GM19025 (cell line): Measurements from ENCODE around the gene DHRS4.
"Not testable (repeated sequence)": the region's sequence is repeated elsewhere in the genome, so short reads cannot be mapped to it uniquely, and the experiment has no call there.

Experiments
- ATAC-seq: cut with Tn5 transposase; IDR thresholded peaks from one replicate; pipeline ENCODE4 v1.9.1; 2021; ENCODE audit warnings: mild to moderate bottlenecking, low read depth, moderate library complexity; ENCODE audit not compliant: unreplicated experiment

The DHRS4 gene

GRCh38 chr14:23981951-23982813 is 28.6 kb downstream of the DHRS4 start:
- not testable (repeated sequence) for ATAC-seq

- no peak for ATAC-seq
These were observed 31.5 kb downstream of the DHRS4 start for GRCh38 chr14:23984891-23985602.

- ATAC-seq: not testable (repeated sequence)
These were observed 34.6 kb downstream of the DHRS4 start for GRCh38 chr14:23988223-23988606.

GRCh38 chr14:23988607-23989363 is 35.2 kb downstream of the DHRS4 start, which contains the start of gene DHRS4L2:
Gene DHRS4L2 (plus strand): TSS chr14:23988929. CDS start chr14:23988948, 19 bp downstream.
- ATAC-seq: peak; percentile 95

- not testable (repeated sequence) for ATAC-seq
These were observed 36.3 kb downstream of the DHRS4 start for GRCh38 chr14:23989734-23990445.

- not testable (repeated sequence) for ATAC-seq
These were observed 37.4 kb downstream of the DHRS4 start for GRCh38 chr14:23990961-23991360.

GRCh38 chr14:23993042-23993441 is 39.5 kb downstream of the DHRS4 start:
- ATAC-seq: not testable (repeated sequence)

GRCh38 chr14:23996009-23996408 is 42.4 kb downstream of the DHRS4 start:
- ATAC-seq: not testable (repeated sequence)

- not testable (repeated sequence) for ATAC-seq
These were observed 43.3 kb downstream of the DHRS4 start for GRCh38 chr14:23996825-23997224.

GRCh38 chr14:23999640-24000039 is 46.1 kb downstream of the DHRS4 start:
- not testable (repeated sequence) for ATAC-seq

- ATAC-seq: not testable (repeated sequence)
These were observed 47.5 kb downstream of the DHRS4 start for GRCh38 chr14:24001078-24001477.

GRCh38 chr14:24001679-24002078 is 48.1 kb downstream of the DHRS4 start:
- not testable (repeated sequence) for ATAC-seq

GRCh38 chr14:24006471-24006816 is 52.9 kb downstream of the DHRS4 start:
- ATAC-seq: peak; percentile 28

- ATAC-seq: peak; percentile 79
These were observed 53.5 kb downstream of the DHRS4 start for GRCh38 chr14:24006817-24007652.

- no peak for ATAC-seq
These were observed 57.5 kb downstream of the DHRS4 start for GRCh38 chr14:24011051-24011450.

- not testable (repeated sequence) for ATAC-seq
These were observed 59.2 kb downstream of the DHRS4 start for GRCh38 chr14:24012726-24013273.

- ATAC-seq: no peak
These were observed 60.3 kb downstream of the DHRS4 start for GRCh38 chr14:24013654-24014514.

- ATAC-seq: not testable (repeated sequence)
These were observed 62.2 kb downstream of the DHRS4 start for GRCh38 chr14:24015745-24016144.
